NT2/D1 (cell line): Measurements from ENCODE around the gene TRMT11.
"Not testable (repeated sequence)": the region's sequence is repeated elsewhere in the genome, so short reads cannot be mapped to it uniquely, and the experiment has no call there.

ENCODE experiments used
- DNase-seq: peaks from one replicate; pipeline ENCODE4 v3.0.0-alpha.2; 2011; ENCODE audit warnings: low read depth, low spot score
- H3K27me3 ChIP-seq: 2 replicates; pipeline ENCODE4 v1.6.0; 2011; ENCODE audit warnings: mild to moderate bottlenecking; ENCODE audit not compliant: insufficient read length, insufficient read depth
- H3K36me3 ChIP-seq: 2 replicates; pipeline ENCODE4 v1.6.1; 2011; ENCODE audit warnings: mild to moderate bottlenecking, low read length, mixed read lengths; ENCODE audit not compliant: insufficient read depth, insufficient read length
- H3K4me1 ChIP-seq: 2 replicates; pipeline ENCODE4 v1.5.1; 2011; ENCODE audit not compliant: insufficient read depth, insufficient read length
- H3K4me3 ChIP-seq: 2 replicates; pipeline ENCODE4 v1.5.1; 2011; ENCODE audit warnings: low read depth; ENCODE audit not compliant: insufficient read length
- H3K9ac ChIP-seq: 2 replicates; pipeline ENCODE4 v1.6.0; 2011; ENCODE audit warnings: low read depth; ENCODE audit not compliant: insufficient read length
- H3K9me3 ChIP-seq: 2 replicates; pipeline ENCODE4 v1.5.1; 2011; ENCODE audit warnings: mild to moderate bottlenecking, low read length; ENCODE audit not compliant: insufficient read depth
- SUZ12 ChIP-seq: IDR thresholded peaks from 2 replicates; pipeline ENCODE4 v1.6.1; 2011; ENCODE audit not compliant: insufficient read length, insufficient read depth; ENCODE audit errors: extremely low read depth
- YY1 ChIP-seq: IDR thresholded peaks from 2 replicates; pipeline ENCODE4 v1.6.1; 2011; ENCODE audit not compliant: insufficient read length, insufficient read depth
- ZNF274 ChIP-seq: IDR thresholded peaks from 2 replicates; pipeline ENCODE4 v1.6.1; 2011; ENCODE audit warnings: mild to moderate bottlenecking, low read depth, low read length

The TRMT11 gene

DNA sequence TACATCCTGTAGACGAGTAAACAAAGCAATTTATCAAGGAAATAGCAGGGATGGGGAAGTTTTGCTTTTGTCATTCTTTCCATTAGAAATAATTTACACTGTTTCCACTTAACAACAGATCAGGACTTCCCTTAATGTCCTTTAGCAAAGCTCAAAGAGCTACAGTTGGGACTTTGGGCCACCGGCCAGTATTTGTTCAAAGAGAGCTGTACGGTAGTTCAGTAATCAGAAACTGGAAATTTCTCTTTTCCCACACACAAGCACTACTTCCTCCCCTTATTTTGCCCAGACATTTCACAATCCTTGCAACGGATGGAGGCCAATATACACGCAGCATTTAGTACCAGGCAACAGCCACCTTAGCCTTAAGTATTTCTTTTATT, 41.9 kb upstream of the TRMT11 start:
- H3K4me1 ChIP-seq: no peaks in the 10 kb centered on the region
- H3K9ac ChIP-seq: no peak overlapping the region
- TF ChIP-seq ZNF274 (no peak), YY1 (no peak), SUZ12 (no peak)
- H3K27me3 ChIP-seq: no peaks in the 10 kb centered on the region
- DNase-seq: no peak
- no peak overlapping the region for H3K4me3 ChIP-seq
- H3K36me3 ChIP-seq: no peaks in the 10 kb centered on the region
- no peaks in the 10 kb centered on the region for H3K9me3 ChIP-seq

GRCh38 chr6:125944896-125945295, 41.4 kb upstream of the TRMT11 start:
- TF ChIP-seq ZNF274: no peak
- no peak for TF ChIP-seq YY1
- no peak for TF ChIP-seq SUZ12
- H3K4me1 ChIP-seq: no peaks in the 10 kb centered on the region
- H3K36me3 ChIP-seq: no peaks in the 10 kb centered on the region
- H3K27me3 ChIP-seq: no peaks in the 10 kb centered on the region
- no peak for DNase-seq
- H3K9ac ChIP-seq: no peak overlapping the region
- no peak overlapping the region for H3K4me3 ChIP-seq
- no peaks in the 10 kb centered on the region for H3K9me3 ChIP-seq

DNA sequence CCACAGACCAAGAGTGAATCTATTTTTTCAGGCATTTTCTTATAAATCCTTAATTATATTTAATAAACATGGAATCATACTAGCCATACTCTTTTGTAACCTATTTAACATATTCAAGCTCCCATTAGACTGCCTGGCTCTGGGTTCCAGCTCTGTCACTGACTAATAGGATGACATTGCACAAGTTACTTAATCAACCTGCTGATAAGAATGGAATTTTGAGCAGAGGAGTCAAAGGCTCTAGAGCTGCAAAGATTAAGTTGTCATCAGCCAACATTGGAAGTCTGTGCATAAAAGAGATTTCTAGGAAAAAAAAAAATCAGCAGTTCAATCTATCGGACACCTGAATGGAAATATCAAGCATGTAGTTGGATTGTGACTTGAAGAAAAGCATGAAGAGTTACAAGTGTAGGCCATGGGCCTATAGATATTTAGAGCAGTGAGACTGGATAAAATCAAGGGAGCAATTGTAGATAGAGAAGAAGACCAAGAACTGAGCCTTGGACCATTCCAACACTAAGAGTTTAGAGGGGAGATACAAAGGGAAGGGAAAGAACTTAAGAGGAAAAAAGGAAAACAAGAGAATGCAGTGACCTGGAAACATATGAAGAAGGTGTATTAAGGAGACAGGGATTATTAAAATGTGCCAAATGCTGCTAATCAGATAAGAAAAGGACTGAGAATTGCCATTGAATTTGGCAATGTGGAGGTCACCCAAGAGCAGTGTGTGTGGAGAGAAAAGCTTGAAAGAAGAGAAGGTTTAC, 40.8 kb upstream of the TRMT11 start:
- no peak overlapping the region for H3K9ac ChIP-seq
- no peaks in the 10 kb centered on the region for H3K36me3 ChIP-seq
- TF ChIP-seq ZNF274 (no peak), SUZ12 (no peak), YY1 (no peak)
- DNase-seq: no peak
- H3K4me3 ChIP-seq: no peak overlapping the region
- H3K27me3 ChIP-seq: no peaks in the 10 kb centered on the region
- no peaks in the 10 kb centered on the region for H3K4me1 ChIP-seq
- H3K9me3 ChIP-seq: no peaks in the 10 kb centered on the region

GRCh38 chr6:125947615-125948014, 38.7 kb upstream of the TRMT11 start:
- H3K4me1 ChIP-seq: no peaks in the 10 kb centered on the region
- H3K36me3 ChIP-seq: no peaks in the 10 kb centered on the region
- no peak overlapping the region for H3K4me3 ChIP-seq
- DNase-seq: no peak
- no peak overlapping the region for H3K9ac ChIP-seq
- H3K9me3 ChIP-seq: peaks cover 6% of the 10 kb centered on the region
- TF ChIP-seq SUZ12 (no peak), ZNF274 (no peak), YY1 (no peak)
- no peaks in the 10 kb centered on the region for H3K27me3 ChIP-seq

DNA sequence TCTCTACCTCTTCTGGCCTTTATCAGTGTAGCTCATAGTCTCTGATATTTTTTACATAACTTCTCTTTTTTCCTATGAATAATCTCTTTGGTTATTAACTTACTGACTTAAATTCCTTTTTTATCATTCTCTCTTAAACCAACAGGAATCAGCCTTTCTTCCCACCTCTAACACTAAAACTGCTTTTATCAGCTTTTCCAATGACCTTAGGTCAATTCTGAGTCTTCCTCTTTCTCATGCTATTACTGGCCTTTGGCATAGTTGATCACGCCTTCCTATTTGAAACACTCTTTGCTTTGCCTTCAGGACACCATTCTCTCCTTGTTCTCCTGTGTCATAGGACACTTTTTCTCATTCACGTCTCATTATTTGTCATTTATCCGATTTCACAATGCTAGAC, 37.9 kb upstream of the TRMT11 start:
- DNase-seq: no peak
- H3K9ac ChIP-seq: no peak overlapping the region
- H3K4me3 ChIP-seq: no peak overlapping the region
- peaks cover 10% of the 10 kb centered on the region for H3K9me3 ChIP-seq
- no peaks in the 10 kb centered on the region for H3K27me3 ChIP-seq
- no peaks in the 10 kb centered on the region for H3K4me1 ChIP-seq
- H3K36me3 ChIP-seq: no peaks in the 10 kb centered on the region
- TF ChIP-seq SUZ12 (no peak), ZNF274 (no peak), YY1 (no peak)

- TF ChIP-seq YY1 (no peak), ZNF274 (no peak), SUZ12 (no peak)
- Histone ChIP-seq H3K4me1 (no peaks in the 10 kb centered on the region), H3K4me3 (no peak overlapping the region), H3K9ac (no peak overlapping the region), H3K36me3 (no peaks in the 10 kb centered on the region), H3K27me3 (no peaks in the 10 kb centered on the region), H3K9me3 (peaks cover 10% of the 10 kb centered on the region)
- no peak for DNase-seq
Observed at GRCh38 chr6:125949069-125949468, 37.3 kb upstream of the TRMT11 start.

- H3K9me3 ChIP-seq: peaks cover 10% of the 10 kb centered on the region
- no peak overlapping the region for H3K4me3 ChIP-seq
- TF ChIP-seq YY1 (no peak), SUZ12 (no peak), ZNF274 (no peak)
- H3K9ac ChIP-seq: no peak overlapping the region
- no peaks in the 10 kb centered on the region for H3K36me3 ChIP-seq
- H3K27me3 ChIP-seq: no peaks in the 10 kb centered on the region
- DNase-seq: peak; percentile 9
- H3K4me1 ChIP-seq: no peaks in the 10 kb centered on the region
Observed at GRCh38 chr6:125950293-125950692, 36.0 kb upstream of the TRMT11 start.

DNA sequence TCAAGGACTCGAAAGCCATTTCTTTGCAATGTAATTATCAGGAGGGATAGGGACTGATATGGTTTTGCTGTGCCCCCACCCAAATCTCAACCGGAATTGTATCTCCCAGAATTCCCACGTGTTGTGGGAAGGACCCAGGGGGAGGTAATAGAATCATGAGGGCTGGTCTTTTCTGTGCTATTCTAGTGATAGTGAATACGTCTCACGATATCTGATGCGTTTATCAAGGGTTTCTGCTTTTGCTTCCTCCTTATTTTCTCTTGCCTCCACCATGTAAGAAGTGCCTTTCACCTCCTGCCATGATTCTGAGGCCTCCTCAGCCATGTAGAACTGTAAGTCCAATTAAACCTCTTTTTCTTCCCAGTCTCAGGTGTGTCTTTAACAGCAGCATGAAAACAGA, 35.6 kb upstream of the TRMT11 start:
- peaks cover 10% of the 10 kb centered on the region for H3K9me3 ChIP-seq
- H3K27me3 ChIP-seq, H3K9ac ChIP-seq, H3K4me1 ChIP-seq, H3K4me3 ChIP-seq, DNase-seq, H3K36me3 ChIP-seq: not testable (repeated sequence)
